ENCODE measurements around the gene PTGFRN. TPM values are rescaled to one million over a fixed set of nuclear protein-coding genes. Genes with fewer than 3 reads are reported as not detected.

The PTGFRN gene
- total RNA-seq, 2 donors from 2014 or later, result 41.6 to 43.2 TPM

GRCh38 chr1:116931016-116931918 lies 21.6 kb downstream of the PTGFRN start:
- Mint-ChIP-seq H3K27me3 (ENCODE audit: insufficient read depth) (no peaks in the 10 kb centered on the region), H3K4me1 (peaks cover 28% of the 10 kb centered on the region), H3K27ac (no peak overlapping the region), H3K36me3 (ENCODE audit: low read depth) (no peaks in the 10 kb centered on the region), H3K4me3 (no peak overlapping the region), H3K9me3 (no peaks in the 10 kb centered on the region)
- peak; percentile 12 for DNase-seq
- no peak overlapping the region for H3K4me3 ChIP-seq (ENCODE audit: low read length)
- H3K9me3 ChIP-seq (ENCODE audit: control insufficient read depth, low read length), result no peaks in the 10 kb centered on the region
- no peak overlapping the region for H3K27ac ChIP-seq (ENCODE audit: low read depth, low read length)
- H3K36me3 ChIP-seq (ENCODE audit: control insufficient read depth, insufficient read depth, low read length), result peaks cover 5% of the 10 kb centered on the region
- no peaks in the 10 kb centered on the region for H3K27me3 ChIP-seq (ENCODE audit: control insufficient read depth, insufficient read depth, low read length, poor library complexity, severe bottlenecking)
- WGBS, 2 experiments (ENCODE audit: insufficient coverage in 1 of 2, insufficient read length in 1 of 2), result 90 to 92% methylated on average over 6 to 7 of the region's 7 CpGs
- no peak overlapping the region for H3K9ac ChIP-seq (ENCODE audit: extremely low read depth, low read length, poor library complexity, severe bottlenecking)
- no peak for TF ChIP-seq CTCF (conservative IDR thresholded peaks at IDR 0.05)
- H3K4me1 ChIP-seq (ENCODE audit: control insufficient read depth, insufficient read depth, low read length), result no peaks in the 10 kb centered on the region

GRCh38 chr1:116933606-116934515 lies 24.1 kb downstream of the PTGFRN start:
- H3K36me3 ChIP-seq (ENCODE audit: control insufficient read depth, insufficient read depth, low read length), result peaks cover 5% of the 10 kb centered on the region
- H3K4me1 ChIP-seq (ENCODE audit: control insufficient read depth, insufficient read depth, low read length), result no peaks in the 10 kb centered on the region
- Mint-ChIP-seq H3K36me3 (ENCODE audit: low read depth) (peaks cover 8% of the 10 kb centered on the region), H3K9me3 (no peaks in the 10 kb centered on the region), H3K4me1 (peaks cover 28% of the 10 kb centered on the region), H3K27me3 (ENCODE audit: insufficient read depth) (no peaks in the 10 kb centered on the region), H3K4me3 (no peak overlapping the region), H3K27ac (no peak overlapping the region)
- 98 to 100% methylated on average over 1 to 3 of the region's 3 CpGs for WGBS, 2 experiments (ENCODE audit: insufficient coverage in 1 of 2, insufficient read length in 1 of 2)
- no peak overlapping the region for H3K9ac ChIP-seq (ENCODE audit: extremely low read depth, low read length, poor library complexity, severe bottlenecking)
- H3K9me3 ChIP-seq (ENCODE audit: control insufficient read depth, low read length), result no peaks in the 10 kb centered on the region
- no peak for DNase-seq
- no peak for TF ChIP-seq CTCF (conservative IDR thresholded peaks at IDR 0.05)
- H3K4me3 ChIP-seq (ENCODE audit: low read length), result no peak overlapping the region
- H3K27me3 ChIP-seq (ENCODE audit: control insufficient read depth, insufficient read depth, low read length, poor library complexity, severe bottlenecking), result no peaks in the 10 kb centered on the region
- no peak overlapping the region for H3K27ac ChIP-seq (ENCODE audit: low read depth, low read length)

- Histone ChIP-seq H3K36me3 (ENCODE audit: control insufficient read depth, insufficient read depth, low read length) (peaks cover 5% of the 10 kb centered on the region), H3K27me3 (ENCODE audit: control insufficient read depth, insufficient read depth, low read length, poor library complexity, severe bottlenecking) (no peaks in the 10 kb centered on the region), H3K9ac (ENCODE audit: extremely low read depth, low read length, poor library complexity, severe bottlenecking) (no peak overlapping the region), H3K27ac (ENCODE audit: low read depth, low read length) (no peak overlapping the region), H3K9me3 (ENCODE audit: control insufficient read depth, low read length) (no peaks in the 10 kb centered on the region), H3K4me1 (ENCODE audit: control insufficient read depth, insufficient read depth, low read length) (no peaks in the 10 kb centered on the region), H3K4me3 (ENCODE audit: low read length) (no peak overlapping the region)
- peak; percentile 79 for TF ChIP-seq CTCF (conservative IDR thresholded peaks at IDR 0.05)
- H3K27ac Mint-ChIP-seq, result no peak overlapping the region
- H3K36me3 Mint-ChIP-seq (ENCODE audit: low read depth), result peaks cover 8% of the 10 kb centered on the region
- no peaks in the 10 kb centered on the region for H3K9me3 Mint-ChIP-seq
- H3K4me3 Mint-ChIP-seq, result no peak overlapping the region
- no peaks in the 10 kb centered on the region for H3K27me3 Mint-ChIP-seq (ENCODE audit: insufficient read depth)
- DNase-seq, result peak; percentile 43
- WGBS, 2 experiments (ENCODE audit: insufficient coverage in 1 of 2, insufficient read length in 1 of 2), result 83 to 93% methylated on average over 2 of the region's 3 CpGs
- peaks cover 32% of the 10 kb centered on the region for H3K4me1 Mint-ChIP-seq
Measured at GRCh38 chr1:116934586-116935207, 25.0 kb downstream of the PTGFRN start.
